HepG2 (cell line): ENCODE data around the gene HILPDA. TPM values are rescaled to one million over a fixed set of nuclear protein-coding genes. Genes with fewer than 3 reads are reported as not detected.
"Not testable (repeated sequence)": the region's sequence is repeated elsewhere in the genome, so short reads cannot be mapped to it uniquely, and the experiment has no call there.

Experiments
- ATAC-seq: fragments of 200-7000 bp; cut with Tn5 transposase; 3 replicates; pipeline ENCODE4 v1.9.1; 2020; ENCODE audit warnings: mild to moderate bottlenecking, moderate library complexity
- BruUV-seq: library from RNA; stranded (reverse); fragments of 400-500 nt; replicated peaks from 2 replicates; lab custom pipeline; 2021; lab: Mats Ljungman, UMichigan
- CTCF ChIA-PET: fragments of 300-600 bp; formaldehyde crosslinking; extraction: SDS; loops from one replicate; lab custom pipeline; 2021; ENCODE audit warnings: low total read pairs, inconsistent platforms, low intra/inter-chr PET ratio; lab: Yijun Ruan, JAX
- POLR2A ChIA-PET: fragments of 350-600 bp; sonication (Branson Sonifier 250); formaldehyde crosslinking; loops from one replicate; lab custom pipeline; 2020; ENCODE audit warnings: antibody characterized with exemption, inconsistent platforms; lab: Yijun Ruan, JAX
- DNase-seq: peaks from one replicate; pipeline ENCODE4 v3.0.0-alpha.2; 2015; ENCODE audit warnings: low spot score
- FAIRE-seq: peaks from 3 replicates; lab custom pipeline; 2011; peaks lifted over from hg19 to GRCh38; lab: Jason Lieb, UNC
- H2AFZ ChIP-seq: one replicate; pipeline ENCODE4 v1.6.1; 2011; ENCODE audit warnings: low read length, inconsistent platforms
- H3K27ac ChIP-seq: fragments of 300-600 bp; 3 replicates; pipeline ENCODE4 v1.8.0; 2011; ENCODE audit warnings: mixed run types, mild to moderate bottlenecking, mixed read lengths, low read length, inconsistent platforms; ENCODE audit not compliant: insufficient read depth; ENCODE audit errors: extremely low read length
- H3K27me3 ChIP-seq, 2 experiments: fragments of 200-600 bp in 1 of 2; 2 replicates in 1 of 2; 3 replicates in 1 of 2; pipeline versions ENCODE4 v1.6.0 to v1.8.0; 2011; ENCODE audit warnings: low read length in 2 of 2, mild to moderate bottlenecking in 2 of 2, moderate library complexity in 2 of 2, inconsistent platforms in 1 of 2; ENCODE audit not compliant: insufficient read depth in 2 of 2, control insufficient read depth in 1 of 2
- H3K36me3 ChIP-seq, 2 experiments: fragments of 200-600 bp in 1 of 2; replicated peaks in 1 of 2; 2 replicates in 1 of 2; 3 replicates in 1 of 2; pipeline versions ENCODE4 v1.5.1 to v1.8.0; 2011; ENCODE audit warnings: low read length in 2 of 2, inconsistent platforms in 1 of 2; ENCODE audit not compliant: insufficient read depth in 2 of 2, control insufficient read depth in 1 of 2
- H3K4me1 ChIP-seq: 2 replicates; pipeline ENCODE4 v1.5.1; 2012; ENCODE audit warnings: low read length, inconsistent platforms; ENCODE audit not compliant: insufficient read depth
- H3K4me2 ChIP-seq: 2 replicates; pipeline ENCODE4 v1.6.0; 2011; ENCODE audit warnings: low read depth, low read length, inconsistent platforms
- H3K4me3 ChIP-seq, 3 experiments: fragments of 200-600 bp in 1 of 3; sonication (generic), shearing (Covaris generic) in 1 of 3; replicated peaks in 1 of 3; 2 replicates each; pipeline ENCODE4 v1.5.1; 2011 to 2016; ENCODE audit warnings: low read length in 3 of 3, inconsistent platforms in 2 of 3, low read depth in 2 of 3, mild to moderate bottlenecking in 2 of 3, control low read depth in 1 of 3, mixed read lengths in 1 of 3; ENCODE audit not compliant: insufficient read depth in 1 of 3
- H3K79me2 ChIP-seq: one replicate; pipeline ENCODE4 v1.6.1; 2011; ENCODE audit warnings: low read length, inconsistent platforms; ENCODE audit not compliant: insufficient read depth
- H3K9ac ChIP-seq: 2 replicates; pipeline ENCODE4 v1.6.0; 2011; ENCODE audit warnings: mild to moderate bottlenecking, low read depth, low read length, inconsistent platforms; ENCODE audit not compliant: insufficient read depth
- H3K9me3 ChIP-seq: 2 replicates; pipeline ENCODE4 v1.5.1; 2012; ENCODE audit warnings: mild to moderate bottlenecking, low read length
- H4K20me1 ChIP-seq: 2 replicates; pipeline ENCODE4 v1.6.0; 2011; ENCODE audit warnings: inconsistent platforms, mild to moderate bottlenecking, low read length, moderate library complexity; ENCODE audit not compliant: insufficient read depth
- TCF7 ChIP-seq: sonication (generic); IDR thresholded peaks from 2 replicates; pipeline ENCODE4 v1.6.1; 2016; ENCODE audit warnings: antibody characterized with exemption, low read depth
- whole genome bisulfite sequencing: methylation state at CpG from one replicate; pipeline ENCODE4 v1.1.6; 2017; ENCODE audit warnings: low lambda C conversion rate; 5-methylcytosine and 5-hydroxymethylcytosine counted together
- in situ Hi-C: cut with HindIII; loops from 2 replicates; pipeline ENCODE4 v1.10.0; 2017; ENCODE audit warnings: low pct_unique_long_range_greater_than_20kb; ENCODE audit not compliant: extremely low pct_ligation_motif_present
- intact Hi-C: fragments of 100-400 bp; cut with micrococcal nuclease; formaldehyde crosslinking; loops from one replicate; pipeline ENCODE4 v1.10.0; 2022; ENCODE audit not compliant: unreplicated experiment
- polyA plus RNA-seq, 8 experiments: library from polyadenylated mRNA; depleted of rRNA in 3 of 8; stranded (reverse) in 7 of 8; unstranded in 1 of 8; fragments of >200 nt; fragmentation: Illumina TruSeq in 4 of 8; extraction: Trizol in 4 of 8; gene quantifications; 2 replicates each; pipeline versions ENCODE4 v1.2.1 to v1.2.3, GENCODE V29; 2011 to 2016; ENCODE audit warnings: low read depth in 4 of 8, missing spikeins in 1 of 8, mixed read lengths in 1 of 8; ENCODE audit not compliant: insufficient read depth in 1 of 8
- total RNA-seq, 5 experiments: library from RNA; depleted of rRNA; stranded (reverse); fragments of >200 nt; fragmentation: Illumina TruSeq; extraction: Trizol; gene quantifications; 2 replicates each; pipeline ENCODE4 v1.2.3, GENCODE V29; 2016; ENCODE audit warnings: low read depth in 1 of 5
- TF ChIP-seq, protein P1 (sequence below): sonication (generic); formaldehyde crosslinking; IDR thresholded peaks from 2 replicates; pipeline ENCODE4 v1.4.0; 2020; ENCODE audit warnings: missing genetic modification reagents, borderline replicate concordance

The HILPDA gene
- total and polyA plus RNA-seq, 2 of the 13 experiments (the other 11 are each of a cell fraction or from before 2014, with no cell fraction given): 11.1 to 44.0 TPM

GRCh38 chr7:128497405-128497804 lies 41.7 kb downstream of the HILPDA start:
- ATAC-seq: no peak
- DNase-seq: no peak
- Histone ChIP-seq H3K27me3 (no peaks in the 10 kb centered on the region), H3K9me3 (no peaks in the 10 kb centered on the region), H3K79me2 (no peaks in the 10 kb centered on the region), H3K9ac (no peak overlapping the region), H3K4me3 (no peak overlapping the region), H3K4me2 (no peak overlapping the region), H3K36me3 (peaks cover 4 to 22% of the 10 kb centered on the region in 2 experiments; a peak in 4 of 5 replicates), H3K4me1 (no peaks in the 10 kb centered on the region), H2AFZ (no peak overlapping the region), H4K20me1 (no peaks in the 10 kb centered on the region), H3K27ac (no peak overlapping the region)
- intact Hi-C loops (no loop called here), in situ Hi-C loops (no loop called here)
- WGBS: 94% methylated on average over 9 of the region's 9 CpGs
- BruUV-seq: no TSS peak
- CTCF ChIA-PET: no interaction called here
- POLR2A ChIA-PET: no interaction called here
- FAIRE-seq: no peak
- TF ChIP-seq, protein P1, sequence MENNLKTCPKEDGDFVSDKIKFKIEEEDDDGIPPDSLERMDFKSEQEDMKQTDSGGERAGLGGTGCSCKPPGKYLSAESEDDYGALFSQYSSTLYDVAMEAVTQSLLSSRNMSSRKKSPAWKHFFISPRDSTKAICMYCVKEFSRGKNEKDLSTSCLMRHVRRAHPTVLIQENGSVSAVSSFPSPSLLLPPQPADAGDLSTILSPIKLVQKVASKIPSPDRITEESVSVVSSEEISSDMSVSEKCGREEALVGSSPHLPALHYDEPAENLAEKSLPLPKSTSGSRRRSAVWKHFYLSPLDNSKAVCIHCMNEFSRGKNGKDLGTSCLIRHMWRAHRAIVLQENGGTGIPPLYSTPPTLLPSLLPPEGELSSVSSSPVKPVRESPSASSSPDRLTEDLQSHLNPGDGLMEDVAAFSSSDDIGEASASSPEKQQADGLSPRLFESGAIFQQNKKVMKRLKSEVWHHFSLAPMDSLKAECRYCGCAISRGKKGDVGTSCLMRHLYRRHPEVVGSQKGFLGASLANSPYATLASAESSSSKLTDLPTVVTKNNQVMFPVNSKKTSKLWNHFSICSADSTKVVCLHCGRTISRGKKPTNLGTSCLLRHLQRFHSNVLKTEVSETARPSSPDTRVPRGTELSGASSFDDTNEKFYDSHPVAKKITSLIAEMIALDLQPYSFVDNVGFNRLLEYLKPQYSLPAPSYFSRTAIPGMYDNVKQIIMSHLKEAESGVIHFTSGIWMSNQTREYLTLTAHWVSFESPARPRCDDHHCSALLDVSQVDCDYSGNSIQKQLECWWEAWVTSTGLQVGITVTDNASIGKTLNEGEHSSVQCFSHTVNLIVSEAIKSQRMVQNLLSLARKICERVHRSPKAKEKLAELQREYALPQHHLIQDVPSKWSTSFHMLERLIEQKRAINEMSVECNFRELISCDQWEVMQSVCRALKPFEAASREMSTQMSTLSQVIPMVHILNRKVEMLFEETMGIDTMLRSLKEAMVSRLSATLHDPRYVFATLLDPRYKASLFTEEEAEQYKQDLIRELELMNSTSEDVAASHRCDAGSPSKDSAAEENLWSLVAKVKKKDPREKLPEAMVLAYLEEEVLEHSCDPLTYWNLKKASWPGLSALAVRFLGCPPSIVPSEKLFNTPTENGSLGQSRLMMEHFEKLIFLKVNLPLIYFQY (CRISPR knock-in tag): no peak
- no peak for TF ChIP-seq TCF7

- CTCF ChIA-PET, H4K20me1 ChIP-seq, intact Hi-C loops, H3K4me3 ChIP-seq, ATAC-seq, H3K4me2 ChIP-seq, BruUV-seq, H3K79me2 ChIP-seq, H3K27me3 ChIP-seq, H2AFZ ChIP-seq, in situ Hi-C loops, H3K9ac ChIP-seq, POLR2A ChIA-PET, H3K27ac ChIP-seq, H3K9me3 ChIP-seq, DNase-seq, H3K4me1 ChIP-seq, FAIRE-seq: not testable (repeated sequence)
- WGBS: 100% methylated on average over 2 of the region's 2 CpGs
- H3K36me3 ChIP-seq: peaks cover 0 to 11% of the 10 kb centered on the region in 2 experiments; a peak in 2 of 5 replicates
These were observed 49.7 kb downstream of the HILPDA start for GRCh38 chr7:128505416-128505815.

GRCh38 chr7:128506819-128507218 lies 51.1 kb downstream of the HILPDA start:
- H3K4me3 ChIP-seq, H3K9me3 ChIP-seq, H3K4me2 ChIP-seq, CTCF ChIA-PET, H3K27ac ChIP-seq, H3K27me3 ChIP-seq, DNase-seq, H3K9ac ChIP-seq, ATAC-seq, BruUV-seq, H3K36me3 ChIP-seq, H4K20me1 ChIP-seq, H2AFZ ChIP-seq, H3K79me2 ChIP-seq, FAIRE-seq, POLR2A ChIA-PET, intact Hi-C loops, in situ Hi-C loops, H3K4me1 ChIP-seq: not testable (repeated sequence)
- 97% methylated on average over 3 of the region's 3 CpGs for WGBS
